Liver (tissue), 3 donors: ENCODE measurements around the gene SMIM13.

Experiments
- RAD21 ChIP-seq, 2 donors: IDR thresholded peaks; 2 replicates each; pipeline ENCODE4 v1.6.1; 2016; ENCODE audit warnings: antibody characterized with exemption in 2 of 2, mild to moderate bottlenecking in 2 of 2
- TAF1 ChIP-seq: conservative IDR thresholded peaks from 2 replicates; pipeline ENCODE4 v1.6.1; 2016; ENCODE audit warnings: antibody characterized with exemption, mild to moderate bottlenecking
- TF ChIP-seq, protein P1 (sequence below): fragments of 150-350 bp; IDR thresholded peaks from 2 replicates; pipeline ENCODE4 v1.5.1; 2017; ENCODE audit warnings: improper control_type of control experiment, low read depth, low read length; ENCODE audit not compliant: missing input control
- TF ChIP-seq, protein P2 (sequence below): IDR thresholded peaks from 2 replicates; pipeline ENCODE4 v1.6.1; 2016; ENCODE audit warnings: antibody characterized with exemption, mild to moderate bottlenecking
- donor health status: healthy.
- donor health status: healthy.

DNA sequence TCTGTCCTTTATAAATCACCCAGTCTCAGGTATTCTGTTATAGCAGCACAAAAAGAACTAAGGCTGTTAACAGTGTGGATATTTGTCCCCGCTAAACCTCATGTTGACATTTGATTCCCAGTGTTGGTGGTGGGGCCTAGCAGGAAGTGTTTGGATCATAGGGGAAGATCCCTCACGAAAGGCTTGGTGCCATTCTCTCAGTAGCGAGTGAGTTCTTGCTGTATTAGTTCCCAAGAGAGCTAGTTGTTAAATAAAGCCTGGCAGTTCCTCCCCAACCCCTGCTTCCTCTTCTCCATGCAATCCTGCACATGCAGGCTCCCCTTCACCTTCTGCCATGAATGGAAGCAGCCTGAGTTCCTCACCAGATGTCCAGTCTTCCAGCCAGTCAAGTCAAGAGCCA, 47.7 kb downstream of the SMIM13 start:
- TF ChIP-seq, protein P1, sequence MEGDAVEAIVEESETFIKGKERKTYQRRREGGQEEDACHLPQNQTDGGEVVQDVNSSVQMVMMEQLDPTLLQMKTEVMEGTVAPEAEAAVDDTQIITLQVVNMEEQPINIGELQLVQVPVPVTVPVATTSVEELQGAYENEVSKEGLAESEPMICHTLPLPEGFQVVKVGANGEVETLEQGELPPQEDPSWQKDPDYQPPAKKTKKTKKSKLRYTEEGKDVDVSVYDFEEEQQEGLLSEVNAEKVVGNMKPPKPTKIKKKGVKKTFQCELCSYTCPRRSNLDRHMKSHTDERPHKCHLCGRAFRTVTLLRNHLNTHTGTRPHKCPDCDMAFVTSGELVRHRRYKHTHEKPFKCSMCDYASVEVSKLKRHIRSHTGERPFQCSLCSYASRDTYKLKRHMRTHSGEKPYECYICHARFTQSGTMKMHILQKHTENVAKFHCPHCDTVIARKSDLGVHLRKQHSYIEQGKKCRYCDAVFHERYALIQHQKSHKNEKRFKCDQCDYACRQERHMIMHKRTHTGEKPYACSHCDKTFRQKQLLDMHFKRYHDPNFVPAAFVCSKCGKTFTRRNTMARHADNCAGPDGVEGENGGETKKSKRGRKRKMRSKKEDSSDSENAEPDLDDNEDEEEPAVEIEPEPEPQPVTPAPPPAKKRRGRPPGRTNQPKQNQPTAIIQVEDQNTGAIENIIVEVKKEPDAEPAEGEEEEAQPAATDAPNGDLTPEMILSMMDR = no peak
- TF ChIP-seq, protein P2, sequence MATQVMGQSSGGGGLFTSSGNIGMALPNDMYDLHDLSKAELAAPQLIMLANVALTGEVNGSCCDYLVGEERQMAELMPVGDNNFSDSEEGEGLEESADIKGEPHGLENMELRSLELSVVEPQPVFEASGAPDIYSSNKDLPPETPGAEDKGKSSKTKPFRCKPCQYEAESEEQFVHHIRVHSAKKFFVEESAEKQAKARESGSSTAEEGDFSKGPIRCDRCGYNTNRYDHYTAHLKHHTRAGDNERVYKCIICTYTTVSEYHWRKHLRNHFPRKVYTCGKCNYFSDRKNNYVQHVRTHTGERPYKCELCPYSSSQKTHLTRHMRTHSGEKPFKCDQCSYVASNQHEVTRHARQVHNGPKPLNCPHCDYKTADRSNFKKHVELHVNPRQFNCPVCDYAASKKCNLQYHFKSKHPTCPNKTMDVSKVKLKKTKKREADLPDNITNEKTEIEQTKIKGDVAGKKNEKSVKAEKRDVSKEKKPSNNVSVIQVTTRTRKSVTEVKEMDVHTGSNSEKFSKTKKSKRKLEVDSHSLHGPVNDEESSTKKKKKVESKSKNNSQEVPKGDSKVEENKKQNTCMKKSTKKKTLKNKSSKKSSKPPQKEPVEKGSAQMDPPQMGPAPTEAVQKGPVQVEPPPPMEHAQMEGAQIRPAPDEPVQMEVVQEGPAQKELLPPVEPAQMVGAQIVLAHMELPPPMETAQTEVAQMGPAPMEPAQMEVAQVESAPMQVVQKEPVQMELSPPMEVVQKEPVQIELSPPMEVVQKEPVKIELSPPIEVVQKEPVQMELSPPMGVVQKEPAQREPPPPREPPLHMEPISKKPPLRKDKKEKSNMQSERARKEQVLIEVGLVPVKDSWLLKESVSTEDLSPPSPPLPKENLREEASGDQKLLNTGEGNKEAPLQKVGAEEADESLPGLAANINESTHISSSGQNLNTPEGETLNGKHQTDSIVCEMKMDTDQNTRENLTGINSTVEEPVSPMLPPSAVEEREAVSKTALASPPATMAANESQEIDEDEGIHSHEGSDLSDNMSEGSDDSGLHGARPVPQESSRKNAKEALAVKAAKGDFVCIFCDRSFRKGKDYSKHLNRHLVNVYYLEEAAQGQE = no peak
- no peak for TF ChIP-seq TAF1
- TF ChIP-seq RAD21 (IDR thresholded peaks at IDR 0.05) = no peak
